Parathyroid adenoma (tissue), 2 donors: ENCODE data around the gene KCNIP3.
"Not testable (repeated sequence)": the region's sequence is repeated elsewhere in the genome, so short reads cannot be mapped to it uniquely, and the experiment has no call there.

ENCODE experiments used
- H2AFZ ChIP-seq: fragments of 300-600 bp; sonication (generic); one replicate; pipeline ENCODE4 v1.7.0; 2017; ENCODE audit warnings: antibody characterized with exemption, mild to moderate bottlenecking
- H3K27ac ChIP-seq: fragments of 300-600 bp; sonication (generic); one replicate; pipeline ENCODE4 v1.7.0; 2017
- H3K27me3 ChIP-seq: fragments of 300-600 bp; sonication (generic); one replicate; pipeline ENCODE4 v1.7.0; 2017; ENCODE audit warnings: low read length; ENCODE audit not compliant: control insufficient read depth, insufficient read depth
- H3K36me3 ChIP-seq: fragments of 300-600 bp; sonication (generic); one replicate; pipeline ENCODE4 v1.7.0; 2017; ENCODE audit warnings: low read length; ENCODE audit not compliant: control insufficient read depth, insufficient read depth
- H3K4me1 ChIP-seq: fragments of 300-600 bp; sonication (generic); one replicate; pipeline ENCODE4 v1.7.0; 2017; ENCODE audit warnings: control low read depth
- H3K4me2 ChIP-seq: fragments of 300-600 bp; sonication (generic); one replicate; pipeline ENCODE4 v1.7.0; 2017; ENCODE audit warnings: low read length
- H3K4me3 ChIP-seq: fragments of 300-600 bp; sonication (generic); one replicate; pipeline ENCODE4 v1.7.0; 2017; ENCODE audit warnings: low read depth, low read length
- H3K79me2 ChIP-seq: fragments of 300-600 bp; sonication (generic); one replicate; pipeline ENCODE4 v1.7.0; 2017; ENCODE audit warnings: control low read depth
- H3K9ac ChIP-seq: fragments of 300-600 bp; sonication (generic); one replicate; pipeline ENCODE4 v1.7.0; 2017; ENCODE audit warnings: mild to moderate bottlenecking
- H3K9me3 ChIP-seq: fragments of 300-600 bp; sonication (generic); one replicate; pipeline ENCODE4 v1.7.0; 2017; ENCODE audit warnings: low read length; ENCODE audit not compliant: control insufficient read depth
- donor health status: primary hyperparathyroidism.

The KCNIP3 gene

GRCh38 chr2:95433373-95433772 lies 136.2 kb downstream of the KCNIP3 start:
- not testable (repeated sequence) for H3K36me3 ChIP-seq, H2AFZ ChIP-seq, H3K9me3 ChIP-seq, H3K4me3 ChIP-seq, H3K4me2 ChIP-seq, H3K27ac ChIP-seq, H3K4me1 ChIP-seq, H3K9ac ChIP-seq, H3K27me3 ChIP-seq, H3K79me2 ChIP-seq

GRCh38 chr2:95433973-95434372 lies 136.8 kb downstream of the KCNIP3 start:
- not testable (repeated sequence) for H3K36me3 ChIP-seq, H3K27me3 ChIP-seq, H3K9ac ChIP-seq, H3K4me1 ChIP-seq, H3K27ac ChIP-seq, H2AFZ ChIP-seq, H3K9me3 ChIP-seq, H3K79me2 ChIP-seq, H3K4me2 ChIP-seq, H3K4me3 ChIP-seq

- H3K4me1 ChIP-seq: not testable (repeated sequence)
Measured at GRCh38 chr2:95434507-95435076, 137.4 kb downstream of the KCNIP3 start.

DNA sequence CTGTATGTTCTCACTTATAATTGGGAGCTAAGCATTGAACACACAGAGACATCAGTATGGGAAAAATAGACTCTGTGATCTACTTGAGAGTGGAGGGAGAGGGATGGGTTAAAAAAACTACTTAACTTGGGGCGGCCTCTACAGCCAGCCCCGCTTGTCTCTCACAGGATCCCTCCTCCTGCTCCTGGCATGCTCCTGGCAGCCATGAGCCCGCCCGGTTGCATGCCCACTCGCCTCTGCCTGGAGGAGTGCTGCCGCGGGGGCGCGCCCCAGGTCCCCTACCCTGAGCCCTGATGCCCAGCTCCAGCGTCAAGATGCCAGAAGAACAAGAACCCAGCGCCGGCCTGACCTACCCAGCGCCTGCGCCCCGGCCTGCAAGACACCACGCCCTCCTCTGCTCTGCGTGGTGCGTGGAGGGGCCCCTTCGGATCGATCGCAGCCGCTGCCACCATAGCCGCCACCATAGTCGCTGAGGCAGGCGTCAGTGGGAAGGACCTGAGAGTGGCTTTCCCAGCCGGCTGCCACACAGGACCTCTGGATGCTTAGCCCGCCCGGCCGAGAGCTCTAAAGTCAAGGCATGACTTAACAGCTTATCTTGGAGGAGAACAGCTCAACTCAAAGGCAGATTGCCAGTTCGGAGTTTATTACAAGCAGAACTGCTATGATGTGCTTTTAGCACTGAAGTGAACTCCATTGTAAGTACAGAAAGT lies 138.2 kb downstream of the KCNIP3 start:
- not testable (repeated sequence) for H3K9me3 ChIP-seq, H3K36me3 ChIP-seq, H3K27ac ChIP-seq, H3K27me3 ChIP-seq, H3K79me2 ChIP-seq, H3K9ac ChIP-seq, H3K4me1 ChIP-seq, H2AFZ ChIP-seq, H3K4me3 ChIP-seq, H3K4me2 ChIP-seq

More at GRCh38 chr2:95434507-95435076, 137.4 kb downstream of the KCNIP3 start:
- H3K79me2 ChIP-seq, H3K27me3 ChIP-seq, H3K27ac ChIP-seq, H3K9ac ChIP-seq, H3K9me3 ChIP-seq, H2AFZ ChIP-seq, H3K4me2 ChIP-seq, H3K36me3 ChIP-seq, H3K4me3 ChIP-seq: not testable (repeated sequence)
